Measurements from ENCODE around the gene LRP2. TPM values are rescaled to one million over a fixed set of nuclear protein-coding genes. Genes with fewer than 3 reads are reported as not detected.

LRP2 gene
- total RNA-seq, 1 donor from 2014 or later: not detected

DNA sequence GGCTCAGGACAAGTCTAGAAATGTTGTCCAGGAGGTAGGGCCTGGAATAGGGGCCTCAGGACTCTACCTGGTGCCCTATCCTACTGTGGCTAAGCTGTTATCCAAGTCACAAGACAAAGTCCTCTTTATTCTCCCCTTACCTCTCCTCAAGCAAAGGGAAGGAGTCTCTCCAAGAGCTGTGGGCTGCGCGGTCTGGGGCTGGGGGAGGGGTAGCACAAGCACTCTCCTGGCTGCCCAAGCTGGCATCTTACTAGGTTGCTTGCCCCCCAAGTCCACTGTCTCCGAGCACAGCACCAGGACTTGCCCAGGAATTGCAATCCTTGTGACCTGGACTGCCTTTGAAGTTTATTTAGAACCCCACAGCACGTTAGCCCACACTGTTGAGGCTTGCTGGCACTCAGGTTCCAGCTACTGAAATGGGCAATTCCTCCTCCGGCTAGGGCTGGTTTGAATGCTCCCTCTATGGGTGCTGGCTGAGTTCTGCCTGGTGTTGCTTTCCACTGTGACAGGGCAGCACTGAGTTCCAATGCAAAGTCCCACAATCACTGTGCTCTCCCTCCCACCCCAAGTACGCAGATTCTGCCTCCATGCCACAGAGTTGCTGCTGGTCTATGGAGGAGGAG lies 274.5 kb downstream of the LRP2 start:
- peaks cover 1% of the 10 kb centered on the region for H3K9me3 Mint-ChIP-seq (ENCODE audit: unreplicated experiment)

DNA sequence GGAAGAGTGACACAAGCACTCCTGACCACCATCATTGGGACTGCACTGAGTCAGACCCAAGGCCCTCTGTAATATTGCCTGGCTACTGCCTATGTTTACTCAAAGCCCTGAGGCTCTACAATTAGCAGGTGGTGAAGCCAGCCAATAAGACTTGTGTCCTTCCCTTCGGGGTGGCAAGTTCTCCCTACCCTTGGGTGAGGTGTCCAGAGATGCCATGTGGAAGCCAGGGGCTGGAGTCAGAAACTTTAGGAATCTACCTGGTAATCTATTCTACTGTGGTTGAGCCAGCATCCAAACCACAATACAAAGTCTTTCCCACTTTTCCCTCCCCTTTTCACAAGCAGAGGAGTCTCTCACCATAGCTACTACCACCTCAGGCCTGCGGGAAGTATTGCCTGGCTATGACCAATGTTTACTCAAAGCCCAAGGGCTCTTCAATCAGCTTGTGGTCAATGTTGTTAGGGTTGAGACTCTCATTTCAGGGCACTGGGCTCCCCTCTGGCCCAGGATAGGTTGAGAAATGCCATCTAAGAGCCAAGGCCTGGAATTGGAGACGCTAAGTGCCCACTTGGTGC lies 275.4 kb downstream of the LRP2 start:
- peaks cover 1% of the 10 kb centered on the region for H3K9me3 Mint-ChIP-seq (ENCODE audit: unreplicated experiment)
- DNase-seq: no peak
- no peaks in the 10 kb centered on the region for H3K27me3 Mint-ChIP-seq (ENCODE audit: unreplicated experiment)
- H3K4me3 Mint-ChIP-seq (ENCODE audit: unreplicated experiment): no peak overlapping the region
- H3K27ac Mint-ChIP-seq (ENCODE audit: unreplicated experiment): no peak overlapping the region
- TF ChIP-seq, protein P1, sequence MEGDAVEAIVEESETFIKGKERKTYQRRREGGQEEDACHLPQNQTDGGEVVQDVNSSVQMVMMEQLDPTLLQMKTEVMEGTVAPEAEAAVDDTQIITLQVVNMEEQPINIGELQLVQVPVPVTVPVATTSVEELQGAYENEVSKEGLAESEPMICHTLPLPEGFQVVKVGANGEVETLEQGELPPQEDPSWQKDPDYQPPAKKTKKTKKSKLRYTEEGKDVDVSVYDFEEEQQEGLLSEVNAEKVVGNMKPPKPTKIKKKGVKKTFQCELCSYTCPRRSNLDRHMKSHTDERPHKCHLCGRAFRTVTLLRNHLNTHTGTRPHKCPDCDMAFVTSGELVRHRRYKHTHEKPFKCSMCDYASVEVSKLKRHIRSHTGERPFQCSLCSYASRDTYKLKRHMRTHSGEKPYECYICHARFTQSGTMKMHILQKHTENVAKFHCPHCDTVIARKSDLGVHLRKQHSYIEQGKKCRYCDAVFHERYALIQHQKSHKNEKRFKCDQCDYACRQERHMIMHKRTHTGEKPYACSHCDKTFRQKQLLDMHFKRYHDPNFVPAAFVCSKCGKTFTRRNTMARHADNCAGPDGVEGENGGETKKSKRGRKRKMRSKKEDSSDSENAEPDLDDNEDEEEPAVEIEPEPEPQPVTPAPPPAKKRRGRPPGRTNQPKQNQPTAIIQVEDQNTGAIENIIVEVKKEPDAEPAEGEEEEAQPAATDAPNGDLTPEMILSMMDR (IDR thresholded peaks at IDR 0.05; ENCODE audit: partially characterized antibody, unreplicated experiment): no peak
- H3K36me3 Mint-ChIP-seq (ENCODE audit: unreplicated experiment): no peaks in the 10 kb centered on the region
- no peaks in the 10 kb centered on the region for H3K4me1 Mint-ChIP-seq (ENCODE audit: low read depth, unreplicated experiment)

More for the DNA sequence above, 274.5 kb downstream of the LRP2 start:
- H3K4me3 Mint-ChIP-seq (ENCODE audit: unreplicated experiment): no peak overlapping the region
- TF ChIP-seq, protein P1 (IDR thresholded peaks at IDR 0.05; ENCODE audit: partially characterized antibody, unreplicated experiment): no peak
- no peak for DNase-seq
- no peaks in the 10 kb centered on the region for H3K27me3 Mint-ChIP-seq (ENCODE audit: unreplicated experiment)
- no peak overlapping the region for H3K27ac Mint-ChIP-seq (ENCODE audit: unreplicated experiment)
- no peaks in the 10 kb centered on the region for H3K4me1 Mint-ChIP-seq (ENCODE audit: low read depth, unreplicated experiment)
- H3K36me3 Mint-ChIP-seq (ENCODE audit: unreplicated experiment): no peaks in the 10 kb centered on the region

DNA sequence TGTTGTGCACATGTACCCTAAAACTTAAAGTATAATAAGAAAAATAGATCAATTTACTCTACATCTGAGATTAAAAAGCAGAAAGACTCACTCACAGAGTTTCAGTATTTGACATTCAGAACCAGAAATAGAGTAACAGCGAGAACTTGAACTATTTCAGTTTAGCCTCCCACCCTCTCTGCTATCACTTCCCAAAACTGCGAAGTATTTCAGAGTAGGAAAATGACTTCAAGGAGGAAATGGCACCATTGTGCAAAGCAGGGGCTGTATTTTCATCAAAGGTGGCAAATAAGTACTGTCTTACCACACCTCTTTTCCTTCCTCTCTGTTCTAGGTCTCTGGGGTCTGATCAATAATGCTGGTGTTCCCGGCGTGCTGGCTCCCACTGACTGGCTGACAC lies 279.3 kb downstream of the LRP2 start:
- H3K9me3 Mint-ChIP-seq (ENCODE audit: unreplicated experiment): peaks cover 1% of the 10 kb centered on the region
- no peaks in the 10 kb centered on the region for H3K36me3 Mint-ChIP-seq (ENCODE audit: unreplicated experiment)
- no peaks in the 10 kb centered on the region for H3K4me1 Mint-ChIP-seq (ENCODE audit: low read depth, unreplicated experiment)
- no peak overlapping the region for H3K27ac Mint-ChIP-seq (ENCODE audit: unreplicated experiment)
- TF ChIP-seq, protein P1 (IDR thresholded peaks at IDR 0.05; ENCODE audit: partially characterized antibody, unreplicated experiment): no peak
- no peaks in the 10 kb centered on the region for H3K27me3 Mint-ChIP-seq (ENCODE audit: unreplicated experiment)
- no peak for DNase-seq
- no peak overlapping the region for H3K4me3 Mint-ChIP-seq (ENCODE audit: unreplicated experiment)

DNA sequence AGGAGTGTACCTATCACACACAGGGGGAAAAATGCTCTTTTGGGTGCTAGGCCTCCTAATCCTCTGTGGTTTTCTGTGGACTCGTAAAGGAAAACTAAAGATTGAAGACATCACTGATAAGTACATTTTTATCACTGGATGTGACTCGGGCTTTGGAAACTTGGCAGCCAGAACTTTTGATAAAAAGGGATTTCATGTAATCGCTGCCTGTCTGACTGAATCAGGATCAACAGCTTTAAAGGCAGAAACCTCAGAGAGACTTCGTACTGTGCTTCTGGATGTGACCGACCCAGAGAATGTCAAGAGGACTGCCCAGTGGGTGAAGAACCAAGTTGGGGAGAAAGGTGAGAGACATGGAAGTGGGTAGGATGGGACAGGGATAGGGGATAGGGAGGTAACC lies 280.8 kb downstream of the LRP2 start:
- H3K36me3 Mint-ChIP-seq (ENCODE audit: unreplicated experiment): no peaks in the 10 kb centered on the region
- H3K27me3 Mint-ChIP-seq (ENCODE audit: unreplicated experiment): no peaks in the 10 kb centered on the region
- H3K4me3 Mint-ChIP-seq (ENCODE audit: unreplicated experiment): no peak overlapping the region
- H3K9me3 Mint-ChIP-seq (ENCODE audit: unreplicated experiment): peaks cover 1% of the 10 kb centered on the region
- H3K27ac Mint-ChIP-seq (ENCODE audit: unreplicated experiment): no peak overlapping the region
- TF ChIP-seq, protein P1 (IDR thresholded peaks at IDR 0.05; ENCODE audit: partially characterized antibody, unreplicated experiment): no peak
- no peak for DNase-seq
- H3K4me1 Mint-ChIP-seq (ENCODE audit: low read depth, unreplicated experiment): no peaks in the 10 kb centered on the region
